GM12892 (cell line): ENCODE data around the gene PCYT2.

Experiments used
- POLR2A ChIP-seq: IDR thresholded peaks from 2 replicates; pipeline ENCODE4 v1.6.1; 2011; ENCODE audit warnings: low read depth, low read length, control low read depth
- POLR2AphosphoS5 ChIP-seq: IDR thresholded peaks from 2 replicates; pipeline ENCODE4 v1.6.1; 2011; ENCODE audit warnings: low read depth, low read length, control low read depth
- TAF1 ChIP-seq: IDR thresholded peaks from 2 replicates; pipeline ENCODE4 v1.6.1; 2011; ENCODE audit warnings: low read depth, mild to moderate bottlenecking, control low read depth, low read length, borderline replicate concordance

- TF ChIP-seq POLR2A (no peak), TAF1 (no peak), POLR2AphosphoS5 (no peak)
Measured at GRCh38 chr17:81934098-81934757, 23.0 kb upstream of the PCYT2 start.
